Activated CD8-positive, alpha-beta T cell treated with anti-CD3 and anti-CD28 coated beads for 36 hours (primary cell): Measurements from ENCODE around the gene TTC28. TPM values are rescaled to one million over a fixed set of nuclear protein-coding genes. Genes with fewer than 3 reads are reported as not detected.

Source experiments
- ATAC-seq: fragments of 200-7000 bp; cut with Tn5 transposase; one replicate; pipeline ENCODE4 v1.10.0; 2021; ENCODE audit warnings: mild to moderate bottlenecking, moderate library complexity
- CTCF ChIA-PET: fragments of 350-600 bp; sonication (Branson Sonifier 250); formaldehyde crosslinking; loops from one replicate; lab custom pipeline; 2021; ENCODE audit warnings: antibody characterized with exemption; lab: Charles Lee
- POLR2A ChIA-PET: fragments of 350-600 bp; sonication (Branson Sonifier 250); formaldehyde crosslinking; loops from one replicate; lab custom pipeline; 2021; ENCODE audit warnings: antibody characterized with exemption; lab: Charles Lee
- DNase-seq: peaks from one replicate; pipeline ENCODE4 v3.0.0-alpha.2; 2020
- H3K27ac Mint-ChIP-seq: one replicate; pipeline ENCODE4 v1.8.0; 2021; ENCODE audit warnings: mild to moderate bottlenecking, mixed read lengths
- H3K27me3 Mint-ChIP-seq: one replicate; pipeline ENCODE4 v1.8.0; 2021; ENCODE audit warnings: mixed read lengths
- H3K36me3 Mint-ChIP-seq: one replicate; pipeline ENCODE4 v1.8.0; 2021; ENCODE audit warnings: low read depth, mixed read lengths
- H3K4me1 Mint-ChIP-seq: one replicate; pipeline ENCODE4 v1.8.0; 2021; ENCODE audit warnings: low read depth, mixed read lengths
- H3K4me3 Mint-ChIP-seq: one replicate; pipeline ENCODE4 v1.8.0; 2021; ENCODE audit warnings: mild to moderate bottlenecking, moderate library complexity, mixed read lengths
- H3K9me3 Mint-ChIP-seq: one replicate; pipeline ENCODE4 v1.8.0; 2021; ENCODE audit warnings: mixed read lengths
- CTCF ChIP-seq: fragments of 200-600 bp; IDR thresholded peaks from one replicate; pipeline ENCODE4 v1.8.0; 2022; ENCODE audit warnings: antibody characterized with exemption, mild to moderate bottlenecking
- intact Hi-C: fragments of 100-400 bp; cut with micrococcal nuclease; formaldehyde crosslinking; loops from one replicate; pipeline ENCODE4 v1.10.0; 2022
- total RNA-seq, 2 experiments: library from RNA; stranded (reverse); gene quantifications; one replicate each; pipeline ENCODE4 v1.2.3, GENCODE V29; 2021

TTC28 gene
- total RNA-seq, 2 experiments from 2014 or later: 0.58 to 1.9 TPM

DNA sequence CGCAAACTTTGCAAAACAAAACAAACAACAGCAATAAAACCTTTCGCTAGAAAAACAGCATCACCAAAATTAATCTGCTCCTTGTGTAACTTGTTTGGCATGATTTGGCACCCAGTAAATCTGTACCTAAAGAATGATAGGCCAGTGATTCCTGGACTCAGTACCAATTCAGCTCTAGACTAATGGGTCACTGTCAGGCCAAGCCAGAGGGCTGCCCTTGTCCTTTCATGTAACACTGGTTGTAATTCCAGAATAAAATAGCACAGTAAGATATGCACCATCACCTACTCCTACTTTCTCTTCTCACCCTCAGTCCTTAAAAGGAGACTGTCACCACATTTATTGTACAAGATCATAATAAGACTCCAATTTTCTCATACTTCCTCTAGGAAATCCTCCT, 419.0 kb downstream of the TTC28 start:
- TF ChIP-seq CTCF: no peak
- Mint-ChIP-seq H3K4me3 (no peak overlapping the region), H3K27me3 (peaks cover 2% of the 10 kb centered on the region), H3K4me1 (no peaks in the 10 kb centered on the region), H3K9me3 (peaks cover 4% of the 10 kb centered on the region), H3K36me3 (no peaks in the 10 kb centered on the region), H3K27ac (no peak overlapping the region)
- intact Hi-C loops: no loop called here
- DNase-seq: no peak
- ChIA-PET POLR2A (no interaction called here), CTCF (interaction anchor here (1.8 kb wide), 1 partner anchor 11 kb away, joined by 4 read pairs; no protein-coding TSS in a partner anchor)
- no peak for ATAC-seq

DNA sequence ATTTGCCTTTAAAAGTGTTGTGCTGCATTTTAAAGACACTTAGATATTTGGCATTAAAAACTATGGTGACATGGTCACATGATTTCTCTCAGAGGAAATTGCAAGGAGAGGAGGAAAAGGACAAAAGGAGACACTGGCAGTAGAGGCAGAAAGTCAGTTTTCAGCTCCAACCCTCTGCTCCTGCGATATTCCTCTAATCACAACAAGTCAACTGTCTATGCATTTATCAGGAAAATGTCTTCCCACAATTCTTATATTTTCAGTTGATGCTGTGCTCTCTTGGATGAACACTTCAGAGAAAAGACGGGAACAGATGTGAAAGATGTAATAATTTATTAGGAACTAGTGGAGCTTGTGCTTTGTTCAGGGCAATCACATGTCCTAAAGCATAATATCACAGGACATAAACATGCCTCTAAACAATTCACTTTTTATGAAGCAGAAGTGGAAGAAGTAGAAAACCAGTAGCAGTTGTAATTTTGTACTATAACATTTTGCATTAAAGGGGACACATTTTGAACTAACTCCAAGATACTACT, 419.8 kb downstream of the TTC28 start:
- Mint-ChIP-seq H3K36me3 (no peaks in the 10 kb centered on the region), H3K4me3 (no peak overlapping the region), H3K9me3 (peaks cover 4% of the 10 kb centered on the region), H3K27me3 (peaks cover 2% of the 10 kb centered on the region), H3K4me1 (no peaks in the 10 kb centered on the region), H3K27ac (no peak overlapping the region)
- intact Hi-C loops: no loop called here
- POLR2A ChIA-PET: no interaction called here
- TF ChIP-seq CTCF: no peak
- CTCF ChIA-PET: interaction anchor here (1.8 kb wide), 1 partner anchor 11 kb away, joined by 4 read pairs; no protein-coding TSS in a partner anchor
- DNase-seq (no peak), ATAC-seq (no peak)

DNA sequence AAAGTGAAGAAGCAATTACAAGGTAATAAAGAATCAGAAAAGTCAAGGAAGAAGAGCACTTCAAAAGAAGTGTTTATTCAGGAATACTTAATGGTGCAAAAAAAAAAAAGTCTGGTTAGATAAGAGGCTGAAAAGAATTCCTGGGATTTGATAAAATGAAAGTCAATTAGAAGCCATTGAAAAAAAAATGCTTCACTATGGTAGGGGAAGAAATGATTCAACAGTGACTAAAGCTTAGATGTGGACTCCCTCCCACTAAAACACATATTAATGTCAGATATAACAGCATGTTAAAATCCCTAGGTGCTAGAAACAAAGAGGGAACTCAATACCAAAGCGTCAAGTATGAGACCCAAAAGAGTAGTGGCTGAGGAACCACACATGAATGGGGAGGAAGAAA, 425.2 kb downstream of the TTC28 start:
- intact Hi-C loops: no loop called here
- Mint-ChIP-seq H3K4me1 (no peaks in the 10 kb centered on the region), H3K9me3 (no peaks in the 10 kb centered on the region), H3K4me3 (no peak overlapping the region), H3K27me3 (no peaks in the 10 kb centered on the region), H3K36me3 (no peaks in the 10 kb centered on the region), H3K27ac (no peak overlapping the region)
- ATAC-seq (no peak), DNase-seq (no peak)
- ChIA-PET CTCF (no interaction called here), POLR2A (no interaction called here)
- no peak for TF ChIP-seq CTCF

DNA sequence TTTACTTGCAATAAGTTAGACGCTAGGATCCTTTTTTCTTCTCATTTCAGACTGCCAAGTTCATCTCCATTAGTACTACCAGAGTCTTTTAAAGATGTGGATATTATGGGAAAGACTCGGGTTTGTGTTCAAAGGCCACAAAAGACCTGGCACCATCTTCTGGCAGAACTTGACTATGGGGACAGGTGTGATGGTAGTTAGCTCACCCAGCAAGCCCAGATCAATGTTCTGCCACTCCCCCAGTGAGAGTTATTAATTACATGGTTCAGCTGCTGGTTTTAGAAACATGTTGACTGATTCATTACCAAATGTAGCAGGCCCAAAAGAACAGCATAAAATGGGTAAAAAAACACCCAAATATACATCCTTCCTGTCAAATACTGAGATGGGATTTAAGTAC, 427.1 kb downstream of the TTC28 start:
- Mint-ChIP-seq H3K4me3 (no peak overlapping the region), H3K9me3 (no peaks in the 10 kb centered on the region), H3K27ac (no peak overlapping the region), H3K36me3 (no peaks in the 10 kb centered on the region), H3K4me1 (no peaks in the 10 kb centered on the region), H3K27me3 (no peaks in the 10 kb centered on the region)
- ATAC-seq: no peak
- no peak for DNase-seq
- CTCF ChIA-PET: interaction anchor here (0.5 to 2.2 kb wide), 4 partner anchors 9 to 190 kb away, joined by 3 to 7 read pairs (median 3); no protein-coding TSS in a partner anchor
- no peak for TF ChIP-seq CTCF
- intact Hi-C loops: no loop called here
- POLR2A ChIA-PET: no interaction called here

GRCh38 chr22:28250036-28250695, 429.5 kb downstream of the TTC28 start:
- no peak overlapping the region for H3K27ac Mint-ChIP-seq
- H3K4me1 Mint-ChIP-seq: no peaks in the 10 kb centered on the region
- no peak for TF ChIP-seq CTCF
- ChIA-PET POLR2A (no interaction called here), CTCF (interaction anchor here (1.4 kb wide), 1 partner anchor 9 kb away, joined by 4 read pairs; no protein-coding TSS in a partner anchor)
- no peak for ATAC-seq
- H3K4me3 Mint-ChIP-seq: no peak overlapping the region
- DNase-seq: no peak
- no peaks in the 10 kb centered on the region for H3K36me3 Mint-ChIP-seq
- intact Hi-C loops: no loop called here
- H3K27me3 Mint-ChIP-seq: no peaks in the 10 kb centered on the region
- no peaks in the 10 kb centered on the region for H3K9me3 Mint-ChIP-seq
